NCI-H748 (cell line): ENCODE measurements around the gene LIMS2.
A peak's percentile ranks its signal among the peaks of the same experiment; 100 is the strongest.

ENCODE experiments used
- DNase-seq: peaks from one replicate; lab custom pipeline; 2025; ENCODE audit not compliant: unreplicated experiment; lab: John Stamatoyannopoulos, UW

LIMS2 gene

DNA sequence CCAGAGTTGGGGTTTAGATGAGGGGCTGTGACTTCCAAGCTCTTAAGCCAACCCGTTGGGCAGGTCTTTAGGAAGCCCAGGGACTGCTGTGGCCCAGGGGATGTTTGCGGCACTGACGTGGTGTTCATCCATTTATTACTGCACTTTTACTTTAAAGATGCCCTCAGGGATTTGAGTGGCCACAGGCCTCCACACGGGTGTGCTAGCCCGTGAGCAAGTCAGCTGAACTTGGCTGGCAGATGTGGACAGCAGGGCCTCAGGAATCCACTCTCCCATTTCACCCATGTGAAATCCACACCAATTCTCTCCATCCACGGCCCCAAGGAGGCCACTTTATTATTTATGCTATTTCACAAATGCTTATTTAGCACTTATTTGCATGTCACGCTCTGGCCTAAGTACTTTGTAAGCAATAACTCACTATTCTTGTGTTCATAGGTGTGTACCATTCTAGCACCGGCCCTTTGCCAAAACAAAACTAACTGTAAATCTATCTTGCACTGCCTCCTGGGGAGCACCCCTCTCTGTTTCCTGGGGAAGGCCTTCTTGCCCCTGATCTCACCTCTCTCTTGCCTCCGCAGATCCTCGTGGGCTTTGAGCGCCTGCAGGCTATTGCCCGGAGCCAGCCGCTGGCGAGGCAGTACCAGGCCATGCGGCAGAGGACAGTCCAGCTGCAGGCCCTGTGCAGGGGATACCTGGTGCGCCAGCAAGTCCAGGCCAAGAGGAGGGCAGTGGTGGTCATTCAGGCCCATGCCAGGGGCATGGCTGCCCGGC is 68.5 kb downstream of the LIMS2 start:
- DNase-seq, result no peak

DNA sequence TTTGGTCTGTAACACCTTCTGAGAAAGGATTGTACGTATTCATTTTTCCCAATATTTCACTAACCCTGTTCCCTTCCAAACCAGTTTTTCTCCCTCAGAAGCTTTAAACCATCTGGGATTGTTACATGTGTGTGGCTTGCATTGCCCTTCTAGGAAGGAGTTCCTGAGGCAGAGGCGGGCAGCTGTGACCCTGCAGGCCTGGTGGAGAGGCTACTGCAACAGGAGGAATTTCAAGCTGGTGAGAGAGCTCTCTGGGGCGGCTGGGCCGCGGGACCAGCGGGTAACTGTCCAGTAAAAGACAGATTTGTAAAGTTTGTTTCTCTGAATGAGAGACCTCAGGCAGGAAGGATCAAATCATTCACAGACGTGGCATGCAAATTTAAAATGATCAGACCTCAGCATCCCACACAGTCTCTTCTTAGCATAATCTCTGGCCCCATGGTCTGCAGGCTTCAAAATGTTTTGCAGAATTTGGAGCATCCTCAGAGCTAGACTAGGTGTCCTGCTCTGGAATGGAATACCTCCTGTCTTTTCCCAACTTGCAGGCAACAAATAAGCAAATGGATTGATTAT is 69.6 kb downstream of the LIMS2 start:
- DNase-seq, result no peak

DNA sequence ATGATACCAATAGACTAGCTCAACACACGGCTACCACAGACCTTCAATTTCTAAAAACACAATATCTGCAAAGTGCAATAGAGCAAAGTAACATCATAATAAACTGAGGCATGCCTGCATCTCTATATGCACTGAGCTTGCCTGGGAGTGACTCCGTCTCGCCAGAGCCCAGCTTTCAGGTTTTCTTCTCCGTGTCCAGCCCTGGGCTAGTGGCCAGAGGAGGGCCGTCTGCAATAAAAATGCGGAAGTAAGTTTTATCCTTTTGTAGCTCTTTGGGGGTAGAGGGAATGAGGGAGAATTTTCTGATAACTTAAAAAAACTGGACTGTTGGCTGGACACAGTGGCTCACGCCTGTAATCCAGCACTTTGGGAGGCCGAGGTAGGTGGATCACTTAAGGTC is 70.3 kb downstream of the LIMS2 start:
- DNase-seq, result no peak

DNA sequence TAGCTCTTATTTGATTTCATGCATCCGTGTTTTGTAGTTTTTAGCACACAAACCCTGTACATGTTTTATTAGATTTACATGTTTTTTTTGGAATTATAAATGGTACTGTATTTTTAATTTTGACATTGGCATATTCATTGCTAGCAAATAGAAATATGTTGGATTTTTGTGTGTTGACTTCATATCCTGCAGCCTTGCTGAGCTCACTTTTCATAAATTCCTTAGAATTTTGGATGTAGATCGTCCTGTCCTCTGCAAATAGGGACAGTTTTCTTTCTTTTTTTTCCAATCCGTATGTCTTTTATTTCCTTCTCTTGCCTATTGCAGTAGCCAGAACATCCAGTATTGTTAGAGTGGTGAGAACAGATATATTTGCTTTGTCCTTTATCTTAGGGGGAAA is 76.1 kb downstream of the LIMS2 start:
- DNase-seq, result no peak

DNA sequence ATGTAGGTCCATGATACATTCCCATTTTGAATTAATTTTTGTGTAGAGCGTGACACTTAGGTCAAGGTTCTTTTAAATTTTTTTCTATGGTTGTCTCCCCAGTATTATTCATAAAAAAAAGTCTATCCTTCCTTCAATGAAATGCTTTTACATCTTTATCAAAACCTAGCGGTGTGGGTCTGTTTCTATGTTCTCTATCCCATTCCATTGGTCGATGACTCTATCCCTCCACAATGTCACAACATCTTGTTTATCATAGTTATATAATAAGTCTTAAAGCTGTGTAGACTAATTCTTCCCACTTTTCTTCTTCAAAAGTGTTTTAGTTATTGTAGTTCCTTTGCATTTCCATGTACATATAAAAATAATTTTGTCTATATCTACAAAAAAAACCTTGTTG is 76.6 kb downstream of the LIMS2 start:
- no peak for DNase-seq

DNA sequence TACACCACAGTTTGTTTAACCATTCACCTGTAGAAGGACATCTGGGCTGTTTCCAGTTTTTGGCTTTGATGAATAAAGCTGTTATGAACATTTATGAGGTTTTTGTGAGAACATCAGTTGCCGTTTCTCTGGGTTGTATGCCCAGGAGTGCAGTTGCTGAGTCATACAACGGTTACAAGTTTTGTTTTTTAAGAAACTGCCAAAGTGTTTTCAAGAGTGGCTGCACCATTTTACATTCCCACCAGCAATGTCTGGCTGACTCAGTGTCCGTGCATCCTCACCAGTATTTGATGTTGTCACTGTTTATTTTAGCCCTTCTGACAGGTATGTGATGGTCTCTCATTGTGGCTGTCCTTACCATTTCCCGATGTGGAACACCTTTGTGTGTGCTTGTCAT is 77.3 kb downstream of the LIMS2 start:
- no peak for DNase-seq

DNA sequence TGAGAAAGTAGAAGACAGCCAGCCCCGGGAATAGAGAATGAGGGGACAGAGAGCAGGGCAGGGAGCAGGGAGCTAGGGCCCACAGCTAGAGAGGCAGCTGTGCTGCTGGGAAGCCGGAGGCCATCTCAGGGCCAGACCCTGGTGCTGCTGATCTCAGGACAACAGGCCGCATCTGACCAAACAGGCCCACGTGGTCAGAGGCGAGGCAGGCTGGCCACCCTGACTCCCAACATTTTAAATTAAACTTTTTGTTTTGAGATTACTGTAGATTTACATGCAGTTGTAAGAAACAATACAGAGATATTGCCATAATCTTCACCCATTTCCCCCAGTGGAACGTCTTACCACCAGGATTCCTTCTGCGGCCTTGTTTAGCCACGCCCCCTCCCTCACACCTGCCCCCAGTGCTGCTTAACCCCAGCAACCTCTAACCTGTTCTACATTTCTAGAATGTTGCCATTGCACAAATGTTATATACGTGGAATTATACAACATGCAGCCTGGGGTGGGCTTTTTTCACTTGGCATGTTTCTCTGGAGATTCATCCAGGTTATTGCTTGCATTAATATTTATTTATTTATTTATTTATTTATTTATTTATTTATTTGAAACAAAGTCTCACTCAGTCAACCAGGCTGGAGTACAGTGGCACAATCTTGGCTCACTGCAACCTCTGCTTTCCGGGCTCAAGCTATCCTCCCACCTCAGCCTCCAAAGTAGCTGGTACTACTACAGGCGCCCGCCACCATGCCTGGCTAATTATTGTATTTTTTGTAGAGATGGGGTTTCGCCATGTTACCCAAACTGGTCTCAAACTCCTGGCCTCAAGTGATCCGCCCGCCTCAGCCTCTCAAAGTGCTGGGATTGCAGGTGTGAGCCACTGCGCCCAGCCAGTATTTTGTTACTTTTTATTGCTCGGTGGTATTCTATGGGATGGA is 78.0 kb downstream of the LIMS2 start:
- DNase-seq, result no peak

DNA sequence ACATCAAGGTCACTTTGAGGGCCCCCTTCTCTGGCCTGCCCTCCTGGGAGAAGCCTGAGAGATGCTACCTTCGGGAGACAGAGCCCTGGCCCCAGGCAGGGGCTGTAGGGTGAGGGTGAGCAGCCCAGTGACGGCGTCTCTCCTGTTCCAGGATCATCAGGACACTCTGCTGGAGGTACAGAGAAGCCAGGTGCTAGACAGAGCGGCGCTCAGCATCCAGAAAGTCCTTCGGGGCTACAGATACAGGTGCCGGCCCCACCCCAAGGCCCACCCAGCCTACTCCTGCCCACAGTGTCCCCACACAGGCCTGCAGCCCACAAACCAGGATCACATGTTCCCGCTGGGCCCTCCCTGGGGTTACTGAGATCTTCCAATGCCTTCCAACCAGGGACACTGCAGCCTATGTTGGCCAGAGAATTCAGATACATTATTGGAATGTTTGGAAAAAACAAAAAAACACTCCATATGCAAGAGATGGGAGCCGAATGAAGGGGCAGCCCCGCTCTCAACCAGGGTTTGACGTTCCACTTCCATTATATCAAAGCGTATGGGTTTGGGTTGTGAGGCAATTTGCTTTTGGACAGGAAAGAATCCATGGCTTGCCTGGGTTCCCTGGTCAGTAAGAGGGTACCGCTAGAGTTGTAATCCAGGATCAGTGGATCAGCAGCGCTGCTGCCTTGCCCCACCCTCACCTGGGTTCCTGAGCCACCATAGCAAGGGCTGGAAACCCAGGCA is 78.9 kb downstream of the LIMS2 start:
- no peak for DNase-seq

DNA sequence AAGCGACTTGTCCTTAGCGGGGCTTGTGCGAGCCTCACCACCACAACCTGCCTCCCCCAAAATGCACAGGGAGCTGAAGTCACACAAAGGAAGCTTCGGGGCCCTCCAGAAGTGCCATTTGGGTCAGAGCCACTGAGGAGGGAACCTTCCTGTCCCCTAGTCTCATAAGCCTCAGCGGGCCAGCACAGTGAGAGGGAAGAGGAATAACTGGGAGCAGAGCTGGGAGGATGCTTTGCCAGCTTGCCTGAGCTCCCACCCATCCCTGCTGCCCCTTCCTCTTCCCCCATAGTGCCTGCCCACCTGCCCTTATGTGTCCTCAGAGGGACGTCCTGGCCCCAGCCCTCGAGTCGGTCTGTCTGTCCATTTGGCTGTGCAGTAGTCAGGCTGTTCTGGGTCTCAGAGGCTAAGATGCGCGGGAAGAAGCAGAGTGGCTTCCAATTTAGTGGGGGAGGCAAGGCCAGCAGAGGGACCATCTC is 81.2 kb downstream of the LIMS2 start:
- DNase-seq, result no peak

DNA sequence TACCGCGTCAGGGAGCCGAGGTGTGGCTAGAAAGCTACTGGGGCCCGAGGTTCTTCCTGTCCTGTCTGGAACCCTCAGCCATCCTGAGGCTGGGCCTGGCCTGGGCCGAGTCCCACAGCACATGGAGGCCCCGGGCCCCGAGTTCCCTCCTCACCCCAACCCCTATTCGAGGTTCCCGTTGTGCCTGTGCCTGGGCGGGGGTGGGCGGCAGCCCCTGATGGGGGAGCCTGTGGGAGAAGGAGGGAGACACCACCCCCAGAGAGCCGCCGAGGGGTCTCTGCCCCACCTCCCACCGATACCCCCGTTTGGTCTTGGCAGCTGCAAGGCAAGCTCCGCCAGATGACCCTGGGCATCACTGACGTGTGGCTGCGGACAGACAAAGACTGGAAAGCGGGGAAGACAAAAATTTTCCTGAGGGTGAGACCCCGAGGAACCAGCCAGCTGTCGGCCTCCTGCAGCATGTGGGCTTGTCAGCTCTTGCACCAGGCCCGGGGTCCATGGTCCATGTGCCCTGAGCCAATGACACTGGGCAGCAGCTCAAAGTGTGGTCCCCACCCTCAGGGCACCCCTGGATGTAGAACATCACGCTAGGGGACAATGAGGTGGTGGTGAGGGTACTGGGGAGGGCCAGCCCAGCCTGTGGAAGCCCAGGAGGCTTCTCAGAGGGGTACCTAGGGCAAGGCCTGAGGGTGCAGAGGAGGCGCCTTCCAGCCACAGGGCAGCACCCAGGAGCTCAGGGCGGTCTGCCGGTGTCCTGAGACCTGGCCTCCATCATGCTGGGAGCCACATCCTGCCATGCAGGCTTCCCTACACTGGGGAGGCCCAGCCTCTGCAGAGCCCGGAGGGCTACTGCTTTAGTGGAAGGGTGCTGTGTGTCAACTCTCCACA is 81.9 kb downstream of the LIMS2 start:
- no peak for DNase-seq

DNA sequence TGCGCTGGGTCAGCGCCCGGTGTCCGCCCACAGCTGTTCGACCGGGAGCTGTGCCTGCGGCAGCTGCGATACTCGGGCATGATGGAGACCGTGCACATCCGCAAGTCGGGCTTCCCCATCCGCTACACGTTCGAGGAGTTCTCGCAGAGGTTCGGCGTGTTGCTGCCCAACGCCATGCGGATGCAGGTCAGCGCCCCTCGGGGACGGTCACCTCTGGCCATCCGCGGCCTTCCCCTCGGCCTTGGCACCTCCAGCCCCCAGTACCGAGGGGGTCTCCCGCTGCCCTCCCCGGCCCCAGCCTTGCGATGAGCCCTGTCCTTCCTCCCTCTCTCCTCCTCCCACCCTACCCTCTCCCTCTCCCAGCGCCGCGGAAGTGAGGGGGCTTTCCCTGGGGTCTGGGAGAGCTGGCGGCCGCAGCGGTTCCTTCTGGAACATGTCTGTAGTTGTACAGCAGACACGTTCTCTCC is 82.5 kb downstream of the LIMS2 start:
- no peak for DNase-seq

DNA sequence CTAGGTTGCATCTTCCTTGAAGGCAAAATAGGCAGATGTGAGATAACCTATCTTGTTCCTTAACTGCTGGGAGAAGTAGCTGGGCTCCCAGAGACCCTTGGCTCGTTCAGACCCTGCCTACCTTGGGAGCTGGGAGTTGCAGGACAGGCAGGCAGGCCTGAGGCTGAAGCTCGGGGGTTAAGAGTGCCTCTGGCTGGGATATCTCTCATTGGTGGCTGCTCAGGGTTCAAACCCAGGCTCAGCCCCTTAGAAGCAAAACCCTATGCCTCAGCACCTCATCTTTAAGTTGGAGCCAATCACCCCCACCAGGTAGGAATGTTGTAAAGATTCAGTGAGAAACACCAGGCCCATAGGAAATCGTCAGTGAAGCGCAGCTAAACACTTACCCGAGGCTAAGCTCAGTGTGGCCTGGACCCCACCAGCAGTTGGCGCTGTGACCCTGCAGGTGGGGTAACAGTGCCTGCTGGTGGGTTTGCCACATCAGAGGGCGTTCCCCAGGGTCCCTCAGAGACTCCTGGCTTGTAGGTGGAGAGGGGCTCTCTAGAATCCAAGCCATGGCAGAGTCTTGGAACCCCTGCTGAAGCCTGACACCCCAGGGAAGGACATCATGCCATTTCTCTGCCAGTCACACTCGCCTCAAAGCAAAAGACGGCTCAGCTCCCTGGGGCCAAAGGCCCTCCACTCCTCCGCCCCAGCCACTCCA is 84.0 kb downstream of the LIMS2 start:
- peak; percentile 42 for DNase-seq

DNA sequence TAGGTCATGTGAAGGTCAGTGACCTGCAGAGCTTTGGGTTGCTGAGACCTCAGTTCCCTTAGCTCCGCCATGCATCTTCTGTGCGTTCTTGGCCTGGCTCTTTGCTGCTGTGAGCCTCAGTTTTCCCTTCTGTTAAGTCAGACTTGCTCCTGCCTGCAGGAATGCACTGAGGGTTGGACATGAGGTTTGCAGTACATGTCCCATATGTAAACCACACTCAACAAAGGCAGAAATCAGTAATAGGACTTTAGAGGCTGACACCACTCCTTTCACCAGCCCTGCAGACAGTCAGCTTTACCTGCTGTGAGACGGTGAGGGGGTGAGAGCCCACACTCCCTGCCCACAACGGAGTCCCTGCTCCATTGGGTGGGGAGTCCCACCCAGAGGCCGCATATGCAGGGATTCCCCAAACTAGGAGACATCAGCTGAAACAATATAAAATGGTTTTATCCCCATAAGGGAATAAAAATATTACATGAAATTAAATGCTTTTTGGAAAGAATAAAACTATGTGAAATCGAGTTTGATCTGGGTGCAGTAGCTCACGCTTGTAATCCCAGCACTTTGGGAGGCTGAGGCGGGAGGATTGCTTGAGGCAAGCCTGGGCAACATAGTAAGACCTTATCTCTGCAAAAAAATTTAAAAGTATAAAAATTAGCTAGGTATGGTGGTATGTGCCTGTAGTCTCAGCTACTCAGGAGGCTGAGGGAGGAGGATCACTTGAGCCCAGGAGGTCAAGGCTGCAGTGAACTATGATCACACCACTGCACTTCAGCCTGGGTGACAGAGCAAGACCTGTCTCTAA is 84.7 kb downstream of the LIMS2 start:
- no peak for DNase-seq

DNA sequence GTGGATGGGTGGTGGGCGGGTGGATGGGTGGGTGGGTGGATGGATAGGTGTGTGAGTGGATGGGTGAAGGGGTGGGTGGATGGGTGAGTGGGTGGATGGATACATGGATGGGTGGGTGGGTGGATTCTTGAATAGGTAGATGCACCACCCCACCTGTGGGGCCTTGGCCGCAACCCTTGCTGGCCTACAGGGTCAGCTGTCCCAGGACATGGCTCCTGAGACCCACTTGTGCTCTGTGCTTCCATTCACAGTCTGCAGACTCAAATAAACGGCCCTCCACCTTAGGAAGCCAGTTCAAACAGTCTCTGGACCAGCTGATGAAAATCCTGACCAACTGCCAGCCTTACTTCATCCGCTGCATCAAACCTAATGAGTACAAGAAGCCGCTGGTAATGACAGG is 85.5 kb downstream of the LIMS2 start:
- DNase-seq, result no peak

DNA sequence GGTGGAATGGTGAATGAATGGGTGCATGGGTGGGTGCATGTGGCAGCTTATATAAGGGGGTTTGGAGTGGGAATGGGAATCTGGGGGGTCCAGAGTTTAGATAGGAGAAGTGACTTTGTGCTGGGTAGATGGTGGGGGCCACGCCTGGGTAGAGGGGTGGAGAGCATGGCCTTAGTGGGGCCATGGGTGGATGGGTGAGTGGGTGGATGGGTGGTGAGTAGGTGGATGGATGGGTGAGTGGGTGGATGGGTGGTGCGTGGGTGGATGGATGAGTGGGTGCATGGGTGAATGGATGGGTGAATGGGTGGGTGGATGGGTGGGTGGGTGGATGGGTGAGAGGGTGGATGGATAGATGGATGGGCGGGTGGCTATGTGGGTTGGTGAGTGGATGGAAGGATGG is 86.0 kb downstream of the LIMS2 start:
- no peak for DNase-seq
